ENCODE data around the gene NOVA1.
"Not testable (repeated sequence)": the region's sequence is repeated elsewhere in the genome, so short reads cannot be mapped to it uniquely, and the experiment has no call there.

The NOVA1 gene, protein sequence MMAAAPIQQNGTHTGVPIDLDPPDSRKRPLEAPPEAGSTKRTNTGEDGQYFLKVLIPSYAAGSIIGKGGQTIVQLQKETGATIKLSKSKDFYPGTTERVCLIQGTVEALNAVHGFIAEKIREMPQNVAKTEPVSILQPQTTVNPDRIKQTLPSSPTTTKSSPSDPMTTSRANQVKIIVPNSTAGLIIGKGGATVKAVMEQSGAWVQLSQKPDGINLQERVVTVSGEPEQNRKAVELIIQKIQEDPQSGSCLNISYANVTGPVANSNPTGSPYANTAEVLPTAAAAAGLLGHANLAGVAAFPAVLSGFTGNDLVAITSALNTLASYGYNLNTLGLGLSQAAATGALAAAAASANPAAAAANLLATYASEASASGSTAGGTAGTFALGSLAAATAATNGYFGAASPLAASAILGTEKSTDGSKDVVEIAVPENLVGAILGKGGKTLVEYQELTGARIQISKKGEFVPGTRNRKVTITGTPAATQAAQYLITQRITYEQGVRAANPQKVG

DNA sequence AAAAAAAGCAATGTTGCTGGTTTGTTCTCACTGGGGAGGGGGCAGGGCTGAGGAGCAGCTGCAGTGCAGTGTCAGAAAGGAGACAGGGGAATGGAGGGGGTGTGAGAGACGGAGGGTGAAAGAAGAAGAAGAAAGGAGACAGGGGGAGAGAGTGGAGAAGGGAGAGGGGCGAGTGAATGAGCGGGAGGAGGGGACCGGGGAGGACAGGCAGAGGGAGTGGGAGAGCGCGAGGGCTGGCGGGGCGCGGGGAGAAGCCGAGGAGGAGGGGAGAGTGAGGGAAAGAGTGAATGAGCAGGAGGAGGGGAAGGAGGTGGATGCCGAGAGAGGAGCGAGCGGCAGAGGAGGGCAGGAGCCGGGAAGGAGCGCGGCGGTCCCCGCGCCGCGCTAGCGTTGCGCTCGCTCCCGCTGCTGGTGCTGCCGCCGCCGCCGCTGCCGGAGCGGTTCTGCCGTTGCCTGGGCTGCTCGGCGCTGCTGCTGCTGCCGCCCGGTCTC is at the start of gene NOVA1:
Gene NOVA1 (minus strand): TSS at position 445 of the 492 bp plus-strand sequence. CDS start 597 bp downstream, outside the sequence.
- DNase-seq: no peak

DNA sequence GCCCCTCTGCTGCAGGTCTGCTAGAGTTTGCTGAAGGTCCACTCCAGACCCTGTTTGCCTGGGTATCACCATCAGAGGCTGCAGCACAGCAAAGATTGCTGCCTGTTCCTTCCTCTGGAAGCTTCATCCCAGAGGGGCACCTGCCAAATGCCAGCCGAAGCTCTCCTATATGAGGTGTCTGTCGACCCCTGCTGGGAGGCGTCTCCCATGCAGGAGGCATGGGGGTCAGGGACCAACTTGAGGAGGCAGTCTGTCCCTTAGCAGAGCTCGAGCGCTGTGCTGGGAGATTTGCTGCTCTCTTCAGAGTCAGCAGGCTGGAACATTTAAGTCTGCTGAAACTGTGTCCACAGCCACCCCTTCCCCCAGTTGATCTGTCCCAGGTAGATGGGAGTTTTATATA is 47.2 kb upstream of the NOVA1 start:
- DNase-seq: not testable (repeated sequence)

DNA sequence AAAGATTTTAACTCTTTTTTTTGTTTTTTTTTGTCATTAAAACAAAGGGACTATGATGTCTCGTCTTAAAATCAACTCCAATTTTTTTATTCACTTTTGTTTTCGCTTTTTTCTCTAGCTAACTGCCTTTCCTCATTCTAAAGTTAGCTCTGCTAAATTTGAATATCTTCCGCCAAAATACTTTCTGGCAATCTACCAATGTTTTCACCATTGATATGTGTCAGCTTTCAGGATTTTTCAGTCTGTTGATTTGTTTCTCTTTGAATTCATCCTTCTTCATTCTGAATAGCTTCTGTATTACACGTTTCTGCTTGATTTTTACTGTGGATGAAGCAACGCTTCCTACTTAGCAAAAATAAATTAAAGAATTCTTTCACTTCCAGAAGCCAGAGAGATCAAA is 38.7 kb upstream of the NOVA1 start:
- DNase-seq: no peak

DNA sequence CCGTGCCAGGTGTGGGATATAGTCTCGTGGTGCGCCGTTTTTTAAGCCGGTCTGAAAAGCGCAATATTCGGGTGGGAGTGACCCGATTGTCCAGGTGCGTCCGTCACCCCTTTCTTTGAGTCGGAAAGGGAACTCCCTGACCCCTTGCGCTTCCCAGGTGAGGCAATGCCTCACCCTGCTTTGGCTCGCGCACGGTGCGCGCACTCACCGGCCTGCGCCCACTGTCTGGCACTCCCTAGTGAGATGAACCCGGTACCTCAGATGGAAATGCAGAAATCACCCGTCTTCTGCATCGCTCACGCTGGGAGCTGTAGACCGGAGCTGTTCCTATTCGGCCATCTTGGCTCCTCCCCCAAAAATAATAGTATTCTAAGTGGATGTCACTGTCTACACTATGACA is 37.1 kb upstream of the NOVA1 start:
- not testable (repeated sequence) for DNase-seq

DNA sequence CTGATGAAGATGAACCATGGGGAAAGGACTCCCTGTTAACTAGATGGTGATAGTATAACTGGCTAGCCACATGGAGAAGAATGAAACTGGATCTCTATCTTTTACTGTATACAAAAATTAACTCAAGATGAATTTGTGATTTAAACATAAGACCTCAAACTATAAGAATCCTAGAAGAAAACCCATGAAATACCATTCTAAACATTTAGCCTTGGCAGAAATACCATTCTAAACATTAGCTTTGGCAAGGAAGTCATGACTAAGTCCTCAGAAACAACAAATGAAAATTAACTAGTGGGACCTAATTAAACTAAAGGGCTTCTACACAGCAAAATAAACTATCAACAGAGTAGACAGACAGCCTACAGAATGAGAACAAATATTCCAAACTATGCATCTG is 28.4 kb upstream of the NOVA1 start:
- DNase-seq: no peak

DNA sequence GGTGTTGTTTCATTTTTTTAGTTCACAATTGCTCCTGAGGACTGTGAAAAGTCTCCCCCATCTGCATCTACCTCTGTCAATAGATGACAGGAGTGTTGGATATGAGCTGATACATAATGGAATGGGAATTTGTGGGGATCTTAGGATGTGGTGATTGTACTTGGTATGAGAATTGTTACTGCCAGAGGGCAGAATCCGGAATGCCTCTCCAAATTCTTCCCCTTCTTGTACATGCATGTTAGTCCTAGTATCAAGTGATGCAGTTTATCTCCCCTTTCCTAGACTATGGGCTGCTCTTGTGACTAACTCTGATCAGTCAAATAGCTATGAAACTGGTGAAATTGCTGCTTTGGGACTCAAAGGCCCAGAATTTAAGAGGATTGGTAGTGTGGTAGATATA is 24.8 kb upstream of the NOVA1 start:
- DNase-seq: no peak

DNA sequence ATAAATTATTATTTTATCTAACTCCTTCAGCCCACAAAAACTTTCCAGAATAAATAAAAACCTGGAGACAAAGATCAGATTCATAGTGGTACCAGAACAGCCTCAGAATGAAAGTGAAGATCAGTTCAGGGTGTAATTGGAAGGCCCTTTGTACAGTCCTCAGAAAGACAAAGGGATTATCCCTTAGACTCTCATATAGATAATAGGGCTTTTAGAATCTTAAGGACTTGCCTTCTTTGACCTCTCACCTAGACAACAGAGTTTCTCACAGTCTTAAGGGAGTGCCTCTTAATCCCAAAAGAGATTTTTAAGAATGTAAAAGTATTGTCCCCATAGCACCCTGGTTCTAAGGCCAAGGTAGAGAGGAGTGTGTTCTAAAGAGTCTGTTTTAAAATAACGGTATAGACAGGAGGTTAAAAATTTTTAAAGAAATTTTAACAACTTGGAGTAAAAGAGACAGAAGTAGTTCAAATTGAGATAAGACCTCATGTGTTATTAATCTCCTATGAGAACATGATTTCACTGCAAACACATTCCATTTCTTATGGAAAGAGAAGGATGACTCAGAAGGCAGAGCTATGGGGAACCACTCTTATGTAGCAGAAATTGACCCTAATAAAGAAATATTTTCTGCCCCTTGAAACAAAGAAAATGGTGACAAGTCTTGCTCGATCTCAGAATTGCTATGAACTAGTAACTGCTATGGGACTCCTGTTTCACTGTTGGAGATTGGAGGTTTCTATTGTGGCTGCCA is 24.2 kb upstream of the NOVA1 start:
- DNase-seq: no peak

DNA sequence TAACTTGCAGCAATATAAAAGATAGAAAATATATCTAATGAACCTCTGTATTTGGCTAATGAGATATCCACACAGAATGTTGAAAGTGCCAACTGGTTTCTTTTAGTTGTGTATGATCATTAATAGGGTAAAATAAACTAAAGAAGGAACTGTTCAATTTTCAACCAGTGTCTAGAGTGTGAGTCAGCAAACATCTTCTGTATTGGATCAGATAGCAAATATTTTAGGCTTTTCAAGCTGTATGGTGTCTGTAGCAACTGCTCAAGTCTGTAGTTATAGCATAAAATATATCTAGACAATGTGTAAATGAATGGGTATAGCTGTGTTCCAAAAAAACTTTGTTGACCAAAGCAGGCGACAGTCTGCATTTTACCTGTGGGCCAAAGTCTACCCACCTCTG is 23.5 kb upstream of the NOVA1 start:
- DNase-seq: no peak

DNA sequence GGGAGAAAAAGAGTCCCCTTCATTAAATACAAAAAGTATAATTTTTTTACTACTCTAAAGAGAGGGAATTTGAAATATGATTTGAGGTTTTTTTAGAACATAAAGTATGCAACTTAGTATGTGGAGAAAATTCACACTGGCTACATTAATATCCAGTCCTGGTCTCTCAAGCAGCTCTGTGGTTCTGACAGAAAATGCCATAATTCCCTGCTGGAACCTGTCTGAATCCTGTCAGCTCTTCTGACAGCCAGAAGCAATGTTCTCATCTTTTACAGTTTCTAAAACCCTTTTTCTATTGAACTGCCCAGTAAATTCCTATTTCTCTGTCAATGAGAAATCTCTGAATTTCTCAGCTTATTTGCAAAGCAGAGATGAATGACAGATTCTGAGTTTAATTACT is 13.4 kb upstream of the NOVA1 start:
- no peak for DNase-seq

DNA sequence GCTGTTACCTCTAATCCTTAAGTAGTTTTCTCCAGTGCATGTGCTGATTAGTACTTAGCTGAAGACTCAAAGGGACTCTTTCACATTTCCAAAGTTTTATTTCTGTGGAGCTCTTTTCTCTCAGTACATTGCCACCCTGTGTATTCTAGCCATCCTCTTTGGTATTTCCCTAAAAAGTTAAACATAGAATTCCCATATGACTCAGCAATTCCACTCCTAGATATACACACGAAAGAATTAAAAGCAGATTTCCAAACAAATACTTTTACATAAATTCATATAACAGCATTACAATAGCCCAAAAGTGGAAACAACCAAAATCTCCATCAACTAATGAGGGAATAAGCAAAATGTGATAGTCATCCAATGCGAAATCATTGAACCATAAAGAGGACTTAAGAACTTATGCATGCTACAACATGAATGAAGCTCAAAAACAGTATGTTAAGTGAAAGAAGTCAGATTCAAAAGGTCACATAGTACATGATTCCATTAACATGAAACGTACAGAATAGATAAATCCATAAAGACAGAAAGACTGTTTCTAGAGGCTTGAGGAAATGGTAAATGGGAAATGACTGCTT is 9.0 kb upstream of the NOVA1 start:
- no peak for DNase-seq

DNA sequence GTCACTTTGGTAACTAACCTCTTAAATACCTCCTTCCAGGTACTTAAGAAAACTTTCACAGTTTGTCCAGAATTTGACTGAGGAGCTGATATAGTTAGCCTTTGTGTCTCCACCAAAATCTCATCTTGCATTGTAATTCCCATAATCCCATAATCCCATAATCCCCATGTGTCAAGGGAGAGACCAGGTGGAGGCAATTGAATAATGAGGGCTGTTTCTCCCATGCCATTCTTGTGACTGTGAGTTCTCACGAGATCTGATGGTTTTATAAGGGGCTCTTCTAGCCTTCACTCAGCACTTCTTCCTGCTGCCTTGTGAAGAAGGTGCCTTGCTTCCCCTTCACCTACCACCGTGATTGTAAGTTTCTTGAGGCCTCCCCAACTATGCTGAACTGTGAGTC is 7.8 kb upstream of the NOVA1 start:
- DNase-seq: no peak

DNA sequence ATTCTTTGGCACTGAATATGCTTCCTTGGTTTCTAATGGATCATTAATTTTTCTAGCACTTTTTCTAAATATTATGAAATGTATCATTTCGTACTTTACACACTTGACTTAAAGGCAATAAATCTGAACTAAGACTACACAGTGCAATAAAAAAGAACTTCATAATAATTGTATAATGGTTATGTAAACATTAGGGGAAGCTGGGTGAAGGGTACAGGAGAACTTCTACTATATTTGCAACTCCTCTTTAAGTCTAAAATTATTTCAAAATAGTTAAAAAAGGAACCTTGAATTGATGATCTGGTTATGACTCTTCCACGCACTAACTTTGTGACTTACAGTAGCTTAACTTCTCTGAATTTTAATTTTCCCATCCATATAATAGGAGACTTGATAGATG is 5.1 kb upstream of the NOVA1 start:
- DNase-seq: no peak

DNA sequence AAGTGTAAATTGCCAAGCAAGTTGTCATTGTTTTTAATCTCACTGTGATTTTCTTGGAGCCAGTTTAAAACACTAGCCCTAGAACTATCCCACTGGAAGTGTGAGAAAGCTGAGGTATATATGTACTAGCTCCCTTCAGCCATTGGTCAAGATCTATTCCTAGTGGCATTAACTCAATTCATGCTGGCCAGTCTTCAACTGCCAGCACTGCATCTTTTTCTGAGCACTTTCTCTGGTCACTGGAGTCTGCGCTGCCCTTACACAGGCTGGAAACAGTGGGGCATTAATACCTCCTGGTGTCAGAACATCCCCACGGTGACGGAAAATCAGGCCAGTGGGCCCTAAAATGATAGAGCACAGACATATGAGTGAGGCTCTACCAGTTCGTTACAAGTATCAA is 4.0 kb upstream of the NOVA1 start:
- DNase-seq: no peak

DNA sequence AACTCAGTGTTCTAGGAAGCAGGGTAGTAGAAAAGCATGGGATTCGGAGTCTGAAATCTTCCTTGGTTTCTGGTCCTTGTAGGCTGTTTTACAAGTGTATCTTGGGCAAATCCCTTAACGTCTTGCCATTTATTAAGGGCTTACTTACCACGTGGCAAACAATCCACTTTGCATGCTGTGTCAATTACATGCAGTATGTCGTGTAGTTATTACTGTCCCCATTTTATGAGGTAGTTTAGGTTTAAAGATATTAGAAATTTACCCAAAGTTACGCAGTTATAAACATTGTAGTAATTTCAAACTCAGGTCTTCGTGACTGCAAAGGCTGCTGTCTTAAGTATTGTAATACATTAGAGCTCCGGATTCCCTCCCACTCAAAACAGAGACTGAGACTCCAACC is 1.5 kb upstream of the NOVA1 start:
- no peak for DNase-seq

DNA sequence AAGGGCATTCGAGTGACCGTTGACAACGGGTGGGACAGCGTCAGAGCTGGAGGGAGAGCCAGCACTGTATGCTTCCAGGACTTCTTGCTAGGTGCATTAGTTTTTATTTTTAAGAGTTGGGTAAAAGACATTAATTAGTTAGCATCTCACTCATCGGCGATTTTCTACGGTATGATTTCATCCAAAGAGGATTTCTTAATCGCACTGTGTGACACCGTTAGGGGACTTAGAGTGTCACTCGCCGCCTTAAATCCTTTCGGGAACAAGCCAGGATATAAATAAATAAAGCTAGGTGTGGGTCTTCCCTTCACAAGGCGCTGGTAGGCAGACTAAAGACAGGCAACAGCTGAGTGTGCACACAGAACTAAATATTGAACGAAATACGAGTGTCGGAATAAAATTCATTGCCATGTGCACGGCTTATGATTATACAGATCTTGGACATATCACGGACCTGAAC is 869 bp upstream of the NOVA1 start:
- DNase-seq: no peak

DNA sequence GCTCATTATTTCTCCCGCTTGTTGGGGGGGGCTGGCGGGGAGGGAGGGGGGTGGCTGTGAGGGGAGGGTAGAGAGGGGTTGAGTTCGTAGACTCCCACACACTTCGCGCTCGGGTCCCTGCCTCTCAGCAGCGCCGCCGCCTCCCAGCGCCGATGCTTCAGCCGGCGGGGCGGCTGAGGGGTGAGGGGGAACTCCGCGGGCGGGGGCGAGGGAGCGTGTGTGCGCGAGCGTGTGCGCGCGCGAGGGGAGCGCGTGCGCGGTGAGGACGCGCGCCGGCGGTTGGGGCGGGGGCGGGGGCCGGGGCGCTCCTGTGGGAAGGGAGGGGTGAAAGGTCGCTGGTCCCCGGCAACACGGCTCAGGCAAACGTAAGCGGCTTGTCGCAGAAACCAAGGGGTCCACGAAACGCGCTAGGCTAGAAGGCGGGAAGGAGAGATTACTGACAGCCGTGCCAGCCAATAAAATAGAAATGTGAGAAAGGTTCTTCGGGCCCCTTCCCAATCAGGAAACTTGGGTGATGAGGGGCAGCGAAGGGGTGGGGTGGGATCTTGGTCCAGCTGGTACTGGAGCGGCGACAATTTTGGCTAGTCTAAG is 343 bp upstream of the NOVA1 start:
- DNase-seq: no peak

DNA sequence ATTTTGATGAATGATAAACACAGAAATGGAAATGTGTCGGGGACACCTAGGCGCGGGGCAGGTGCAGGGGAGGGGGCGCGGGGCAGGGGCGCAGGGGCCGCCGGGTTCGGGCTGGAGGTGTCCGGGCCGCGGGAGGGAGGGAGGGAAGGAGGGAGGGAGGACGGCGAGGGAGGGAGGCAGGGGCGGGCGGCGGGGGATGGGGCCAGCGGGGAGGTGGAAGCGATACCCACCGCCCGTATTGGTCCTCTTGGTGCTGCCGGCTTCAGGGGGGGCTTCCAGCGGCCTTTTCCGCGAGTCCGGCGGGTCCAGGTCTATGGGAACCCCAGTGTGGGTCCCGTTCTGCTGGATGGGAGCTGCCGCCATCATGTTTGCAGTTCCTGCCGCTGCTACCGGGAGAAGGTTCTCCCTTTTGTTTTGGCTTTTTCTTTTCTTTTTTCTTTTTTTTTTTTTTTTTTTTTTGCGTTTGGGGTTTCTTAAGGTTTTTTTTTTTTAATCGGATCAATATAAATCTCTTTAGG is 703 bp downstream of the NOVA1 start:
- no peak for DNase-seq

DNA sequence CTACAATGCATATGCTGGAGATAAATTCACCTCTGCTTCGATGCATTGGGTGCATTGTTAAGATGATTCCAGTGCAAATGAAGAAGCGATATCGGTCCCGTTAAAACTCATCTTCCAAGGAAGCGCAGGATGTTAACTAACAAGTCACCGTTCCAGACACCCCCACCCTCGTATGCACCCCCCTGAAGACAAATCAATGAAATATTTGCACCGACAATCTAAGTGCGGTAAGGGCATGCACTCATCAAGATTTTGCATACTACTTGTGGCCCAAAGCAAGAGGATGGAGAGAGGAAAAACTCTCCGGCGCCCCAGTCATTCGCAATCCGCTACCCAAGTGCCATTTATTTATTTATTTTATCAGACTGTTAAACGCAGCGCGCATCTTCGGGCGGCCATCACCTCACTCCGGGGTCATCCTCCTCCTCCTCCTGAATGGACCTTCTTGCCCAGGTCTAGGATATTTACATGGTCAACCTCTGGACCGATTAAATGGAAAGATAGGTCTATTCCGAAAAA is 1.2 kb downstream of the NOVA1 start:
- no peak for DNase-seq

DNA sequence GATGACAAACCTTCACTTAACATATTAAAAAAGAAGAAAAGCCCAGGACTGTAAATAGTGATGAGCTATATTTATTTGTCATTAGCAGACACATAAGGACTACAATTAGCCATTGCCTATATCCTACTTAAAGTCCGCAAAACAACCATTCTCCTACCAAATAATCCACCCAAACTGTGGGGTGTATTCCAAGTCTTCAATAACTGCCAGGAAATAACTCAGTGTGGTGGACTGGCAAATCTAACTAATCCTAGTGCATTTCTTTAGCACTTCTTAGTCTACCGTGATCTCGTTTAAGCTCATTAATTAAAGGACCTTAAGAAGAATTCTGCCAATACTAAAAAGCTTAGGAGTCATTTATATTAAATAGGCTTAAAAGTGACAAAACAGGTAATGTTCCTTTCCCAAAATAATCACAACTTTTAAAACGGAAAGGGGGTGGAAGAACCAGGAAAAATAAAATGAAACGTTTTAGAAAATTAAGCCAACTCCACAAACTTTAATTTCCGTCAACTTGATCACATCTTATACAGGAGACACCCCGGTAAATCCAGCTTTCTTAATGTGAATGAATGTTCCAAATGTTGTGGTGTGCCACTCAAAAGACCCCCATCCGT is 1.8 kb downstream of the NOVA1 start:
- DNase-seq: no peak

DNA sequence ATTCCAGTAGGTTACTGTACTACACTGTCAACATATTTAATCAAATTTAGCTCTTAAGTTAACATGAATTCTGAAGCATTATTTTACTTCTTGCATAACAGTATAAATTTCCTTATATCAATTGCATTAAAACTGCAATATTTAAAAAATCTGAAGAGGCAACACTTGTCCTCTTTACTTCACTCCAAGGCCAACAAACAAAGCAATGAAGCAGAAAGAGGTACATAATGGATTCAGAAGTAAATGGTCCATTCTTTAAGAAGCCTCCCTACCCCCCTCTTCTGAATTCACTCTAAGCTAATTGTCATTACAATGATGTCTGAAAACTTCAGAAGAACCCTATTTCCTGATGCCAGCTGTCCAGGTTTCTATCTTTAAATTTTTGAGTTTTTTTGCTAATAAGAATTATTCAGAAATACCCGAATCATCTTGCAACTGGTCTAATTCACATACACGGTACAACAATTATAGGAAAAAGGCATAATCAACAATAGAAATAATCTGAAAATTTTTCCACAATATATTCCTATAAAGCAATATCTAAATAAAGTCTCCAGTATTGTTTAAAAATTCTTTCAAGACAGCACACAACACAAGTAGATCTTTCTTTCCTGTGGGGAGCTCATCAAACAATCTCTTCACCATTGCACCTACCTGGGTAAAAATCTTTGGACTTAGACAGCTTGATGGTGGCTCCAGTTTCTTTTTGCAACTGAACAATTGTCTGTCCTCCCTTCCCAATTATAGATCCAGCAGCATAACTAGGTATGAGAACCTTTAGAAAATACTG is 2.9 kb downstream of the NOVA1 start:
- DNase-seq: no peak

DNA sequence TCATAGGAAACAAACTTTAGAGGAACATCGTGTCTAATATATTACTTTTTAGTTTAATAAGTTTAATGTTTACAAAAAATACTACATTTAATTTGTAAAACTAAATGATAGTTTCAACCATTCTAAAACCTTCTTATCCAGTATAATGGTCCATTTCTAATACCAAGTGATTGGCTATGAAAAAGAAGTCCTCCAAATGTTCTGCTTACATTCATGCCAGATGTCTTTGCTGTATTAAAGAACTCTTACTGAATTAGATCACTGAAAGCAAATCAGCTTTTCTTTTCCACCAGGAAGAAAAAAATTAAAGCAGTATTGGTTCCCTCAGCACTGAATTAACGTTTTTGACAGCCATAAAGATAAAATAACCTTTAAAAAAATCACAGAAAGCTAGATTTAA is 3.7 kb downstream of the NOVA1 start:
- no peak for DNase-seq
